Hematopoietic multipotent progenitor cell (in vitro differentiated cells): Measurements from ENCODE around the gene MAVS. TPM values are rescaled to one million over a fixed set of nuclear protein-coding genes. Genes with fewer than 3 reads are reported as not detected.
A peak's percentile ranks its signal among the peaks of the same experiment; 100 is the strongest.
"Not testable (repeated sequence)": the region's sequence is repeated elsewhere in the genome, so short reads cannot be mapped to it uniquely, and the experiment has no call there.

Experiments
- DNase-seq, 3 donors: peaks; one replicate each; pipeline ENCODE4 v3.0.0-alpha.2; 2011 to 2015; ENCODE audit warnings: low read depth in 2 of 3, low spot score in 2 of 3
- small RNA-seq: library from RNA; depleted of rRNA; stranded (forward); fragments of <200 nt; gene quantifications from one replicate; pipeline ENCODE3, GENCODE V24; 2012
- total RNA-seq: library from RNA; depleted of rRNA; stranded (reverse); fragments of >200 nt; gene quantifications from one replicate; pipeline ENCODE4 v1.2.3, GENCODE V29; 2012

The MAVS gene
- total RNA-seq, 1 donor = 21.0 TPM

DNA sequence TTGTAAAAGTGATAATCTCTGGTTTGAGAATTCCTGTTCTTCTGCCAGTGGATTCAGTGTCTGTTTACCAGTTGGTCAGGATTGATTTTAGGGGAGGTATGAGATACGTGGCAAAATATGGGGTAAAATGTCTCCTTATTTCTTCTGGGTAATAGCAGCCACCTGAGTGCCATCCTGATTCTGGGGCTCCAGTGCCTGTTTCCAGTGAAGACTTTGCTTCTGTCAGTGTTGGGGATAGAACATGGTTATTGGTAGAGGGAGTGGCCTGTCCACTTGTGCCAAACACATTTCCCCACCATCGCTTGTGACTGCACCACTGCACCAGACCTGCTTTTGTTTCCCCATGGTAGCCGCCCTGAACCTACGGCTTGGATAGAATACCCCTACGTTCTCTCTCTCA lies 58.2 kb downstream of the MAVS start:
- DNase-seq = no peak

DNA sequence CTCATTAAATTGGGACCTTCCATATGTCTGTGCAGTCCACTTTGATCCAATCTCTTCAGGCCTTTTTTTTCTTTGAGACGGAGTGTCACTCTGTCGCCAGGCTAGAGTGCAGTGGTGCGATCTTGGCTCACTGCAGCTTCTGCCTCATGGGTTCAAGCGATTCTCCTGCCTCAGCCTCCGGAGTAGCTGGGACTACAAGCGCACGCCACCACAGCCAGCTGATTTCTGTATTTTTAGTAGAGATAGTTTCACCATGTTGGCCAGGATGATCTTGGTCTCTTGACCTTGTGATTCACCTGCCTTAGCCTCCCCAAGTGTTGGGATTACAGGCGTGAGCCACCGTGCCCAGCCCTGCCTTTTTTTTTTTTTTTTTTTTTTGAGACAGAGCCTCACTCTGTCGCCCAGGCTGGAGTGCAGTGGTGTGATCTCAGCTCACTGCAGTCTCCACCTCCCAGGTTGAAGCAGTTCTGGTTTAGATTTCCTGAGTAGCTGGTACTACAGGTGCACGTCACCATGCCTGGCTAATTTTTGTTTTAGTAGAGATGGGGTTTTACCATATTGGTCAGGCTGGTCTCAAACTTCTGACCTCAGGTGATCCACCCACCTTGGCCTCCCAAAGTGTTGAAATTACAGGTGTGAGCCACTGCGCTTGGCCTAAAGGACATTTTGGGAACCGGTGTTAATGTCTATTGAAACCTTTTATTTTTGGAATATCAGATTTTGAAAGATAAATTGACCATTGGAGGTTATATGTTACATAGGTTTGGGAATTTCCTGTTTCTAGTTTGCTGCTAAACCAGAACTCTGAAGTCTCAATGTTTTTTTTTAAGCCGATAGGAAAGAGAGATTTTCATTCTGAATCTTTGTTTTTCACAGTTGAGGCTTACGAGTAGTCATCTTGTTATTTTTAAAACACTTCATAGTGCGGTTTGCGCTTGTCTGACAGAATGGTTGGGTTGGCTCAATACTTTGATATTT lies 60.4 kb downstream of the MAVS start:
- DNase-seq = not testable (repeated sequence)

DNA sequence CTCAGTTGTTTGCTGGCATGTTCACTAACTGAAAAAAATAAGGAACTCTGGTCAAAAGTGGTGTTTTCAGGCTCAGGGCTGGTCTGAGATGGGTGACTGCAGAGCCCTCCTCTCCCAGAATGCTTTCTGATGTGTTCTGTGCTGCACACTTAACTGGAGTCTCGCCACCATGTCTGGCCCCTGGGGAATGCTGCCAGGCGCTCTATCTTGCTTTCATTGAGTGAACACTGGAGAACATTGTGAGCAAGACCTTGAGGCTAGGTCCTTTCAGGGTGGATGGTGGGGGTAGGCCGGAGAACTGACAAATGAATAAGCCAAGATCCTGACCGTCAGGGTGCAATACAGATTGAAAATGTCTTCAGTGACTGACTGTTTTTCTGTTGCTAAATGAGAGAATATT lies 62.0 kb downstream of the MAVS start:
- DNase-seq = no peak

DNA sequence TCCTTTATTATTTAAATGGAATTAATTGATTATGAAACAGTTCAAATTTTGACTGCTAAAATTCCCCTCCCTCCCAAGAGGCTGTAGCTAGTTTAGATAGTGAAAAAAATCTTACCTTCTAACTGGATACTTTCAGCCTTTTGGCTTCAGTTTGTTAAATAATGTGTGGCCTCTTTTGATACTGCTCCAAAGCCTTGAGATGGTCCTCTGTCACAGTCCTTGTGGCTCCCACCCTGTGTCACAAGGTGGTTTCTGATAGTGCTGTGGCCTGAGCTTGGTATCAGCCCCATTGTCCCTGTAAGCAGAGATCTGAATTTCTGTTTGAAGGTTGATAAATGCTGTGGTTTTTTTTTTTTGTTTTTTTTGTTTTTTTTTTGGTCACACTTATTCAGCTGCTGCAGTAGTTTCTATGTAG lies 63.3 kb downstream of the MAVS start:
- peak in 2 of 3 donors; percentile 58 to 75 for DNase-seq

DNA sequence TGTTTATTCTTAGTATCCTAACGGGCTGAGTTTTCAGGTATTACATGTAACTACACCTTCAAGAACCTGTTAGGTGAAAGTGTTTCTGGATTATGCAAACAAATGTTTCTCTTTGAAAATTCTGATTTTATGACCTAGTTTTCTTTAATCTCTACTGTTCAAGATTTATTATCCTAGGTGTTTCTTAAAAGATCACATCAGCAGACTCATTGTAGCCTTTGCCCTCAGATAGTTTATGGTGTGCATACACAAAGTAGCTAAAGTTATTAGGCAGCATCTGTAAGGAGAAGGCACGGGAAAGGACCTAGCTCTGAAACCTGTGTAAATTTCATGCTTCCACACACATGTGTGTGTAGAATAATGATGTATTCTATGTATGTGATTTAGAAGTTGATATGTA lies 64.2 kb downstream of the MAVS start:
- no peak for DNase-seq

DNA sequence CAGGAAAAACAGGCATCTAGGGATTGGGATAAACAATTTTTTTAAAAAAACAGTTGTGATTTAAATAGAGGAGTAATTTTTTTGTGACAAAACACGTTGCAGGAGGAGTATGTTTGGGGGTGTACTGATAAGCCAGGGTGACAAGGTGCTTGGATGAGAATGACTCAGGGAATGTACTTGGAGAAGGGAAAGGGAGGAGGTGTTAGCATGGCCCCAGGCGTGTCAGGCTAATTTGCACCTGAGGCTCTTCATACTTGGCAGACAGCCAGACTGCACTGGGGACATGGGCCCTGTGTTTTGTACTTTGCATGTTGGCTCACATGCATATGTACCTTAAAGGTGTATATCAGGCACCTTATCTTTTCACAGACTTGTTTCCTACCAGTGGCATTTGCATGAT lies 65.3 kb downstream of the MAVS start:
- no peak for DNase-seq

DNA sequence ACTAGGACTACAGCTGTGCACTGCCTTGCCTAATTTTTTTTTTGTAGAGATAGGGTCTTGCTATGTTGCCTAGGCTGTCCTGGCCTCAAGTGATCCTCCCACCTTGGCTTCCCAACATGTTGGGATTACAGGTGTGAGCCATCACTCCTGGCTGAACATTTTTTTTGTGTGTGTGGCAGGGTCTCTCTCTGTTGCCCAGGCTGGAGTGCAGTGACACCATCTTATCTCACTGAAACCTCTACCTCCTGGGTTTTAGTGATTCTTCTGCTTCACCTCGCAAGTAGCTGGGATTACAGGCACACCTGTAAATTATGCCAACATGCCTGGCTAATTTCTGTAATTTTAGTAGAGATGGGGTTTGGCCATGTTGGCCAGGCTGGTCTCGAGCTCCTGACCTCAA lies 67.8 kb downstream of the MAVS start:
- DNase-seq = no peak

DNA sequence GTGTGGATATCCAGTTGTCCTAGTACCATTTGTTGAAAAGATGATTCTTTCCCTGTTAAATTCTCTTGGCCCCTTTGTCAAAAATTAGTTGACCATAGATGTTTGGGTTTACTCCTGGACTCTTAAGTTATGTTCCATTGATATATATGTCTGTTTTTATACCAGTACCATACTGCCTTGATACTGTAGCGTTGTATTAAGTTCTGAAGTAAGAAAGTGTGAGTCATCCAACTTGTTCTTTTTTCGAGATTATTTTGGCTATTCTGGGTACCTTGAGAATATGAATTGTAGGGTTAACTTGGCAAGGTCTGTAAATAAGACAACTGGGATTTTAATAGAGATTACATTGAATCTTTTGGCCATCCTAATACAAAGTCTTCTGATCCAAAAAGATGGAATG lies 69.1 kb downstream of the MAVS start:
- no peak for DNase-seq

DNA sequence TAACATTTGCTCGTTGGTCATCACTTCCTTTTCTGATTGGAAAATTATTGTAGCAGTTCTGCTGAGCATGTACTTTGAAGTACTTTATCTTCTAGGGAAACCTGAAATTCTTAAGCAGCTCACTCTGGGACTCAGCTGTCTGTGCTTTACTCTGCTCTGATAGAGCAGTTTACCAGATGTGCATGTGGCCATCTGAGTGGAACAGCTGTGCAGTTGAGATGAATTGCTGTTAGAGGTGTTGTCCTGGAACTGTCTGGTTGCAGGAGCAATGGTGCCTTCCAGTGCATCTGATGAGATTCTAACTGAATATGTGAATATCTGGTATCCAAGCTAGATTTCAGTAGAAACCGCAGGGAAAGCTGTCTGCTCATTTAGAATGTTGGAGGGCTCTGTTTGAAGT lies 69.7 kb downstream of the MAVS start:
- no peak for DNase-seq

DNA sequence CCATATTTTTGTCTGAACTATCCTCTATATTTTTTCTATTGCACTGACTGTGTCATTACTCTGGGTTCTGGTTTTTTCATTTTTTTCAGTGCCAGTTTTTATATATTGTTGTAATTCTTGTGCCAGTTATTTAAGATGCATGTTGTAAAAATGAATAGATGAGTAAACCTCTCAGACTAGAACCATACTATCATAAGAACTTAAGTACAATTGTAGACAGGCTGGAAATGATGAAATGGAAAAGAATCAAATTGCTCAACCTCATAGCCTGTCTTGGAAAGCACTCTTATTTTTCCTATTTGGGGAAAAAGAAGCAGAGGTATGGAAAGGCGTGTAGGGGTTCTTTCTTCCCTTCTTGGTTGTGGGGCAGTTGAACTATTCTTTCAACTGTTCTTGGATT lies 72.7 kb downstream of the MAVS start:
- no peak for DNase-seq

DNA sequence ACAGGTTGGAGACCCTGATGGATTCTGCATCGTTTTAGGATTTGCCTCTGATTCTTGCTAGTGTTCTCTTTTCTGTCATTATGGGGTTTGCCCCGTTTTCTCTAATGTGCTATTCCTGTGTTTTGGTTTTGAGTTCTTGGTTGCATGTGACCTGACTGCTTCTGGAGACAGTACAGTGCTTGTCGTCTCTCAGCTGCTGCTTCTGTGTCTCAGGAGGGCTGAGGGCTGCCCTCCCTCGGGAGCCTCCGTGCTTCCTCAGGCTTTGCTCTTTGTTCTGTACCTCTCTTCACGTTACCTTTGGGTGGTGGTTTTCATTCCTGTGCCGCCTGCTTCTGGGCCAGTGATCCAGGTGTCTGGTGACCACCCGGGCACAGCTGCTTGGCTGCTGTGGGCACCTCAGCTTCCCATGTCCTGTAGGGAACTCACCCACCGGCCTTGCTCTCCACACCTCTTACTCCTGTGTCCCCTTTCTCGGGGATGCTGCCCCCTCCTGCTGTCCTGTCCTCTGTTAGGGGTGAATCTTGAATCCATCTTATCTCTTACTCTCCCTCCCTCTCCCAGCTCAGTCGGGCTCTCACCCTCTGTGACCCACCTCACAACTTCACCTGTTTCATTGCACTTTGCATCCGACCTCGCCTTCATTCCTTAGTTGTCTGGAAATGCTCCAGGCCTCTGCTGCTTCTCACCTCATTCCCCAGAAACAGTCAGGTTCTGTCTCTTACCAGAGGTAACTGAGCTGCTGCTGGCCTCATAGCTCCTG lies 75.8 kb downstream of the MAVS start:
- no peak for DNase-seq

DNA sequence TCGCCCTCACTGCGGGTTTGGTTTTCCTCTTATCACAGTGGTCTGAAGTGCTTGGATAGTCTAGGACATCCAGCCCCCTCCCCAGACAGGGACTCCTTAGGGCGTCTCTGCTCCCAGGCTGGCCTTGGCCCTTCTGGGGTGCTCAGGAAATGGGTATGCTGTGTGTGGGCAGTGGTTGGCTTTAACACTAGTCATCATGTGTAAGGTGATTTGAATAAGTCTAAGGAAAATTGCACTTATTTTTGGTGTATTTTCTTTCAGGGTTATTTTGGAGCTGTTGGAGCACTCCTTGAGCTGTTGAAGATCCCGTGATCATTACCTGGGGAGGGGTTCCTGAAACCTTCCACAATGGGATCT lies 76.3 kb downstream of the MAVS start:
- DNase-seq = no peak

DNA sequence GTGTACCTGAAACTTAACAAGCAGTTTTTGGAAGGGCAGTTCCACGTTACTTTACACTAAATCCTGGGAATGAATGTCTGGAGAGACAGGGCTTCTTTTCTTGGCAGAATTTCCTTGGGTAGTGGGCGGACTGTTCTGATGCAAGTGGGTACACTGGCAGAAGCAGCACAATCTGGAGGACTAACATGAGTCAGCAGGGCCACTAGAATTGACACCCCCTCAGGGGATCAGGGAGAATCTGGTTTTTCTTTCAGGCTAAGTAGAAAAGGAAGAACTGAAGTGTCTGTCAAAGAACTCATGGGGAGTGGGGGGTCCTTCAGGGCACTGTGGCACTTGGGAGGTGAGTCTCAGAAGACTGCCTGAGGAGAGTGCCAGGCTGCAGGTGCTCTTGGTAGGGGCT lies 77.2 kb downstream of the MAVS start:
- DNase-seq = peak in 1 of 3 donors; percentile 21

DNA sequence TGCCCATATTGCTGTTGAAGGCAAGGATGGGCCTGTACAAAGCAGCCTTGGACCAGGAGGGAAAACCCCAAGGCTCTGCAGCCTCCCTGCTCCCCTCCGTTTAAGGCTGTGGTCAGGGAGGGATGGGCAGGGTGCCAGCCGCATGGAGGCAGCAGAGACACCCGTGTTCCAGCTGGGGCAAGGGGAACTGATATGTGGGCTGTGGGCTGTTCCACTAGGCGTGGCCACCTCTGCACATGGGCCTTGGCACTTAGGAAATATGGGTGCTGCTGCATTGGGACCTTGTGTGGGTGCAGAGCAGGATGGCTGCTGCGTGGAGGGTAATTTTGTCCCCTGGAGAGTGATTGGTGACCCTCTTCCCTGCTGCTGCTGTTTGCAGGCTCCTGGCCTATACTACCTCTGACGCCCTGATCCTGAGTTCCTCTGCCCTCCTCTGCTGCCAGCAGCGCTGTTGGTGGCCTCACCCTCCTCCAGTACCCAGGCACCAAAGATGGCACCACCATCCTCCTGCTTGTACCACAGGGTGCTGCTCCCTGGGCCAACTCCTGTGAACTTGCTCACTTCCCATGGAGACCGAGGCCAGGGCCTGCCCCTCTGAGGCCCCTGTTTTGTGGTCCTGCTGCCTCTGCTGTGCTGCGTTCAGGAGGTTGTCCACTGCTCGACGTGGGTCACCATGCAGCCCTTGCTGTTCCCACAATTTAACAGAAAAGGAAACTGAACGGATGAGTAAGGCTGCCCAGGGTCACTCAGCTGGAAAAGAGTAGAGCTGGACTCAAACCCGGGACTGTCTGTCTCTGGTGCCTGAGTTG lies 77.9 kb downstream of the MAVS start:
- DNase-seq = peak in 2 of 3 donors; percentile 76 to 80

DNA sequence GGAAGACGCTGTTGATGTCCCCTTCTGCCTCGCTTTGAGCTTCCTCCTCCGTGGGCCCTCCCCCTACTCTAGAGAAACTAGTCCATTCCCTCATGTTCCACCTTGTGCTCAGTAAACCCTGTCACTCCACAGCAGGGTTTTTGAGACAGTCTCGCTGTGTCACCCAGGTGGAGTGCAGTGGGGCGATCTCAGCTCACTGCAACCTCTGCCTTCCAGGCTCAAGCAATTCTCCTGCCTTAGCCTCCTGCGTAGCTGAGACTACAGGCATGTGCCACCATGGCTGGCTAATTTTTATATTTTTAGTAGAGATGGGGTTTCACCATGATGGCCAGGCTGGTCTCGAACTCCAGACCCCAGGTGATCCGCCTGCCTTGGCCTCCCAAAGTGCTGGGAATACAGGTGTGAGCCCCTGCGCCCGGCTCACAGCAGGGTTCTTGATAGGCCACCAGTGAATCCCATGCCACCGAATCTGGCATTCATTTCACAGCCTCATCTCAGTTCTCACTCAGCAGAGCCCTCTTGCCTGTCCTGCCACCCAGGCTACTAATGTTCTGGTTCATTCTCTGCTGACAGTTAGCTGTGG lies 78.6 kb downstream of the MAVS start:
- DNase-seq = no peak

Small RNA genes within 50 kb of the gene (small RNA-seq; reads per million reads assigned to genes)
- 66.7 reads per million, percentile 97 among the genes with 10 or more reads in this experiment for gene MIR103A2

Other genes starting within 250 kb of the MAVS start
- not detected for gene GFRA4, start 183.4 kb upstream of the MAVS start, total RNA-seq
- not detected for gene ADAM33, start 164.8 kb upstream of the MAVS start, total RNA-seq
- gene SIGLEC1, start 134.2 kb upstream of the MAVS start, total RNA-seq = under 0.01 TPM
- under 0.01 TPM for gene HSPA12B, start 114.1 kb upstream of the MAVS start, total RNA-seq
- gene ADISSP, start 79.1 kb upstream of the MAVS start, total RNA-seq = 40.9 TPM
- gene SPEF1, start 65.4 kb upstream of the MAVS start, total RNA-seq = under 0.01 TPM
- gene CENPB, start 60.1 kb upstream of the MAVS start, total RNA-seq = 65.2 TPM
- gene CDC25B, start 50.5 kb upstream of the MAVS start, total RNA-seq = 8.3 TPM
- 25.9 TPM for gene AP5S1, start 26.3 kb upstream of the MAVS start, total RNA-seq
- 30.7 TPM for gene PANK2, start 42.6 kb downstream of the MAVS start, total RNA-seq
- 43.9 TPM for gene RNF24, start 168.7 kb downstream of the MAVS start, total RNA-seq